H1 (cell line): ENCODE results near the gene CLDN25. TPM values are rescaled to one million over a fixed set of nuclear protein-coding genes. Genes with fewer than 3 reads are reported as not detected.

ENCODE experiments used
- CTCF ChIA-PET: fragments of 300-600 bp; sonication (Branson Sonifier 250); formaldehyde crosslinking; loops from one replicate; lab custom pipeline; 2021; ENCODE audit not compliant: partially characterized antibody; lab: Charles Lee
- POLR2A ChIA-PET: fragments of 300-600 bp; sonication (Branson Sonifier 250); formaldehyde crosslinking; loops from one replicate; lab custom pipeline; 2021; ENCODE audit warnings: inconsistent platforms; ENCODE audit not compliant: partially characterized antibody; lab: Charles Lee
- DNase-seq, 2 experiments: peaks; one replicate each; pipeline versions ENCODE4 v3.0.0 to v3.0.0-alpha.2; 2010 to 2022; ENCODE audit warnings: low spot score in 2 of 2, low read depth in 1 of 2, mixed read lengths in 1 of 2
- FAIRE-seq: peaks from 2 replicates; lab custom pipeline; 2011; peaks lifted over from hg19 to GRCh38; lab: Jason Lieb, UNC
- H2AFZ ChIP-seq: 2 replicates; pipeline ENCODE4 v1.8.1; 2012; ENCODE audit warnings: low read length, inconsistent platforms
- H2AK5ac ChIP-seq: 2 replicates; pipeline ENCODE4 v1.6.1; 2013; ENCODE audit warnings: low read depth, low read length
- H2BK120ac ChIP-seq: replicated peaks from 2 replicates; pipeline ENCODE3; 2013; ENCODE audit warnings: low read depth, low read length, inconsistent platforms
- H2BK12ac ChIP-seq: 2 replicates; pipeline ENCODE4 v1.6.1; 2013; ENCODE audit warnings: low read depth, low read length
- H2BK15ac ChIP-seq: 2 replicates; pipeline ENCODE4 v1.6.1; 2013; ENCODE audit warnings: low read length
- H2BK20ac ChIP-seq: 2 replicates; pipeline ENCODE4 v1.6.1; 2013; ENCODE audit warnings: low read length
- H2BK5ac ChIP-seq: 2 replicates; pipeline ENCODE4 v1.6.1; 2013; ENCODE audit warnings: low read depth, low read length
- H3K14ac ChIP-seq: 2 replicates; pipeline ENCODE4 v1.6.1; 2013; ENCODE audit warnings: inconsistent platforms; ENCODE audit not compliant: insufficient read length
- H3K18ac ChIP-seq: 2 replicates; pipeline ENCODE4 v1.6.1; 2013; ENCODE audit warnings: low read length; ENCODE audit errors: extremely low read depth
- H3K23ac ChIP-seq: 2 replicates; pipeline ENCODE4 v1.6.1; 2013; ENCODE audit warnings: inconsistent platforms; ENCODE audit not compliant: insufficient read length
- H3K23me2 ChIP-seq: 2 replicates; pipeline ENCODE4 v1.6.1; 2013; ENCODE audit warnings: low read depth, low read length
- H3K27ac ChIP-seq: 2 replicates; pipeline ENCODE4 v1.6.1; 2011; ENCODE audit warnings: low read depth, low read length, inconsistent platforms
- H3K27me3 ChIP-seq, 4 experiments: replicated peaks in 1 of 4; 1 replicate in 1 of 4; 2 replicates in 3 of 4; pipeline versions ENCODE4 v1.6.1 to v1.8.1; 2011 to 2013; ENCODE audit warnings: low read length in 3 of 4, mild to moderate bottlenecking in 3 of 4, inconsistent platforms in 2 of 4, mixed read lengths in 2 of 4, moderate library complexity in 1 of 4; ENCODE audit not compliant: control insufficient read depth in 3 of 4, insufficient read depth in 3 of 4; ENCODE audit errors: extremely low read depth in 1 of 4
- H3K36me3 ChIP-seq, 4 experiments: 2 replicates each; pipeline versions ENCODE4 v1.6.1 to v1.8.1; 2011 to 2013; ENCODE audit warnings: mild to moderate bottlenecking in 4 of 4, low read length in 3 of 4, moderate library complexity in 2 of 4, control low read depth in 1 of 4, inconsistent platforms in 1 of 4; ENCODE audit not compliant: insufficient read depth in 4 of 4, control insufficient read depth in 2 of 4
- H3K4ac ChIP-seq: replicated peaks from 2 replicates; pipeline ENCODE3; 2013; ENCODE audit warnings: low read length, low read depth, mixed read lengths, inconsistent platforms; ENCODE audit not compliant: insufficient read length
- H3K4me1 ChIP-seq, 4 experiments: replicated peaks in 1 of 4; 1 replicate in 1 of 4; 2 replicates in 3 of 4; pipeline versions ENCODE4 v1.6.1 to v1.8.1; 2011 to 2013; ENCODE audit warnings: low read length in 3 of 4, inconsistent platforms in 2 of 4, mixed read lengths in 1 of 4; ENCODE audit not compliant: insufficient read depth in 4 of 4, control insufficient read depth in 3 of 4
- H3K4me2 ChIP-seq, 2 experiments: 2 replicates each; pipeline versions ENCODE4 v1.6.1 to v1.8.1; 2011 to 2013; ENCODE audit warnings: low read depth in 2 of 2, low read length in 2 of 2, control low read depth in 1 of 2, inconsistent platforms in 1 of 2, mild to moderate bottlenecking in 1 of 2; ENCODE audit not compliant: insufficient read depth in 1 of 2
- H3K4me3 ChIP-seq, 4 experiments: fragments of 200-600, 300-600 bp in 1 of 4; sonication (generic), shearing (Covaris generic), sonication (Bioruptor Twin) in 1 of 4; 2 replicates each; pipeline versions ENCODE4 v1.5.1 to v1.8.1; 2011 to 2016; ENCODE audit warnings: low read length in 4 of 4, low read depth in 3 of 4, control low read depth in 2 of 4, inconsistent platforms in 2 of 4, mild to moderate bottlenecking in 2 of 4, mixed read lengths in 1 of 4, moderate library complexity in 1 of 4; ENCODE audit not compliant: insufficient read depth in 2 of 4; ENCODE audit errors: extremely low read depth in 1 of 4
- H3K56ac ChIP-seq: replicated peaks from 2 replicates; pipeline ENCODE3; 2013; ENCODE audit warnings: low read depth, mild to moderate bottlenecking, mixed read lengths, low read length, inconsistent platforms; ENCODE audit not compliant: insufficient read length
- H3K79me1 ChIP-seq: 2 replicates; pipeline ENCODE4 v1.6.1; 2013; ENCODE audit warnings: low read depth, low read length, control low read depth
- H3K79me2 ChIP-seq, 2 experiments: 2 replicates each; pipeline versions ENCODE4 v1.6.1 to v1.8.1; 2012 to 2013; ENCODE audit warnings: low read length in 2 of 2, mild to moderate bottlenecking in 2 of 2, inconsistent platforms in 1 of 2; ENCODE audit not compliant: insufficient read depth in 2 of 2, control insufficient read depth in 1 of 2
- H3K9ac ChIP-seq, 4 experiments: replicated peaks in 1 of 4; 1 replicate in 1 of 4; 2 replicates in 3 of 4; pipeline versions ENCODE4 v1.6.1 to v1.8.1; 2011 to 2013; ENCODE audit warnings: low read depth in 3 of 4, low read length in 3 of 4, control low read depth in 2 of 4, mild to moderate bottlenecking in 2 of 4, moderate library complexity in 2 of 4, inconsistent platforms in 1 of 4; ENCODE audit errors: extremely low read depth in 1 of 4
- H3K9me3 ChIP-seq, 2 experiments: 2 replicates each; pipeline versions ENCODE4 v1.6.1 to v1.8.1; 2012 to 2013; ENCODE audit warnings: mild to moderate bottlenecking in 2 of 2, moderate library complexity in 2 of 2, control low read depth in 1 of 2, inconsistent platforms in 1 of 2, low read depth in 1 of 2, low read length in 1 of 2, mixed read lengths in 1 of 2; ENCODE audit not compliant: insufficient read depth in 2 of 2
- H4K20me1 ChIP-seq, 2 experiments: replicated peaks in 1 of 2; 2 replicates each; pipeline versions ENCODE3 to v1.8.1; 2011 to 2013; ENCODE audit warnings: inconsistent platforms in 2 of 2, low read length in 2 of 2, mild to moderate bottlenecking in 1 of 2; ENCODE audit not compliant: insufficient read depth in 2 of 2, control insufficient read depth in 1 of 2
- H4K5ac ChIP-seq: 2 replicates; pipeline ENCODE4 v1.6.1; 2013; ENCODE audit warnings: low read length, low read depth, mixed read lengths, inconsistent platforms; ENCODE audit not compliant: insufficient read length
- H4K8ac ChIP-seq: 2 replicates; pipeline ENCODE4 v1.8.0; 2013; ENCODE audit warnings: mild to moderate bottlenecking, moderate library complexity, low read length, inconsistent platforms; ENCODE audit not compliant: insufficient read depth; ENCODE audit errors: extremely low read depth
- H4K91ac ChIP-seq: replicated peaks from 2 replicates; pipeline ENCODE3; 2013; ENCODE audit warnings: low read length, mixed read lengths, inconsistent platforms; ENCODE audit not compliant: insufficient read length
- CHD2 ChIP-seq: IDR thresholded peaks from 2 replicates; pipeline ENCODE4 v1.6.1; 2012; ENCODE audit warnings: low read length, improper control_type of control experiment
- FOSL1 ChIP-seq: IDR thresholded peaks from 2 replicates; pipeline ENCODE4 v1.6.1; 2011; ENCODE audit warnings: mild to moderate bottlenecking, low read depth, low read length, moderate library complexity; ENCODE audit not compliant: insufficient read depth
- MAX ChIP-seq: IDR thresholded peaks from 2 replicates; pipeline ENCODE4 v1.6.1; 2012; ENCODE audit warnings: inconsistent platforms
- SP2 ChIP-seq: IDR thresholded peaks from 2 replicates; pipeline ENCODE4 v1.6.1; 2012; ENCODE audit warnings: mild to moderate bottlenecking, low read length, inconsistent platforms
- TAF7 ChIP-seq: optimal IDR thresholded peaks from 2 replicates; pipeline ENCODE3; 2011; ENCODE audit warnings: low read depth, mild to moderate bottlenecking, inconsistent platforms, low read length, moderate library complexity, borderline replicate concordance
- WGBS, 2 experiments: shearing (Covaris generic) in 1 of 2; methylation state at CpG; one replicate each; pipeline versions ENCODE4 v1.1.6 to v1.1.7; 2013 to 2015; ENCODE audit warnings: low lambda C conversion rate in 2 of 2, mixed read lengths in 2 of 2, inconsistent platforms in 1 of 2, low coverage in 1 of 2, missing lambda C conversion rate in 1 of 2; ENCODE audit not compliant: insufficient replicate concordance in 2 of 2, insufficient coverage in 1 of 2, insufficient read length in 1 of 2; ENCODE audit errors: extremely low coverage in 1 of 2, missing lambda C conversion rate in 1 of 2; 5-methylcytosine and 5-hydroxymethylcytosine counted together
- polyA plus RNA-seq, 7 experiments: library from polyadenylated mRNA; depleted of rRNA in 3 of 7; stranded (reverse) in 5 of 7; unstranded in 2 of 7; fragments of >200 nt in 5 of 7; fragments of 200-250 nt in 2 of 7; gene quantifications; 1 replicate in 5 of 7; 2 replicates in 1 of 7; 4 replicates in 1 of 7; pipeline versions ENCODE4 v1.2.1 to v1.2.3, GENCODE V29; 2011 to 2013; ENCODE audit warnings: missing spikeins in 2 of 7, mixed read lengths in 2 of 7
- total RNA-seq: library from RNA; stranded (reverse); fragmentation: NEBNext Ultra II Directional; extraction: Animal tissue kit (Norgen Biotek cat#: 25700); gene quantifications from 2 replicates; pipeline ENCODE4 v1.2.1, GENCODE V29; 2021

CLDN25 gene
- total and polyA plus RNA-seq, 2 of the 8 experiments (the other 6 are each of a cell fraction or from before 2014, with no cell fraction given): not detected

GRCh38 chr11:113764527-113765219, 14.9 kb upstream of the CLDN25 start:
- POLR2A ChIA-PET: no interaction called here
- H4K91ac ChIP-seq: no peak overlapping the region
- no peak overlapping the region for H2BK12ac ChIP-seq
- 90% methylated on average over 2 of the region's 2 CpGs; no CpG with 5 or more reads in 1 of the 2 experiments for WGBS, 2 experiments
- peaks cover 0 to 6% of the 10 kb centered on the region in 2 experiments; a peak in 2 of 4 replicates for H3K79me2 ChIP-seq
- no peaks in the 10 kb centered on the region for H3K4me1 ChIP-seq
- H3K14ac ChIP-seq: no peak overlapping the region
- no peak overlapping the region for H3K4ac ChIP-seq
- no peak overlapping the region for H2BK5ac ChIP-seq
- H3K9ac ChIP-seq: no peak overlapping the region
- no peaks in the 10 kb centered on the region for H3K27me3 ChIP-seq
- H4K8ac ChIP-seq: no peak overlapping the region
- DNase-seq: no peak
- no peak overlapping the region for H3K18ac ChIP-seq
- no peak overlapping the region for H2AK5ac ChIP-seq
- peaks cover 3% of the 10 kb centered on the region; the same call in 1 of the 2 replicates for H3K79me1 ChIP-seq
- no peak overlapping the region for H2BK20ac ChIP-seq
- no peak overlapping the region for H3K4me3 ChIP-seq
- H3K9me3 ChIP-seq: no peaks in the 10 kb centered on the region
- no peak overlapping the region for H2AFZ ChIP-seq
- no peak overlapping the region for H3K27ac ChIP-seq
- no peak overlapping the region for H4K5ac ChIP-seq
- H3K23ac ChIP-seq: no peak overlapping the region
- CTCF ChIA-PET: interaction anchor here (0.6 to 1.4 kb wide), 2 partner anchors 9 to 92 kb away, joined by 3 read pairs; partner anchors contain the start of gene ZW10
- no peak for TF ChIP-seq TAF7
- TF ChIP-seq FOSL1: no peak
- TF ChIP-seq SP2: no peak
- TF ChIP-seq MAX: no peak
- no peak for TF ChIP-seq CHD2
- peaks cover 2 to 4% of the 10 kb centered on the region in 2 experiments for H4K20me1 ChIP-seq
- H2BK120ac ChIP-seq: no peak overlapping the region
- H3K56ac ChIP-seq: no peak overlapping the region
- H3K36me3 ChIP-seq: peaks cover 0 to 29% (median 12%) of the 10 kb centered on the region in 4 experiments; a peak in 7 of 8 replicates
- no peak overlapping the region for H2BK15ac ChIP-seq
- FAIRE-seq: no peak
- H3K4me2 ChIP-seq: no peak overlapping the region
- H3K23me2 ChIP-seq: no peaks in the 10 kb centered on the region
